ENCODE data around the gene AKT2. TPM values are rescaled to one million over a fixed set of nuclear protein-coding genes. Genes with fewer than 3 reads are reported as not detected.
"Not testable (repeated sequence)": the region's sequence is repeated elsewhere in the genome, so short reads cannot be mapped to it uniquely, and the experiment has no call there.

AKT2 gene
- total RNA-seq (2014; rRNA removed; shearing (Covaris generic)), result 39.1 and 39.3 TPM in 2 replicates
- 141 and 272 TPM in 2 replicates for polyA plus RNA-seq (2014; cell fraction: nucleus; rRNA removed)

DNA sequence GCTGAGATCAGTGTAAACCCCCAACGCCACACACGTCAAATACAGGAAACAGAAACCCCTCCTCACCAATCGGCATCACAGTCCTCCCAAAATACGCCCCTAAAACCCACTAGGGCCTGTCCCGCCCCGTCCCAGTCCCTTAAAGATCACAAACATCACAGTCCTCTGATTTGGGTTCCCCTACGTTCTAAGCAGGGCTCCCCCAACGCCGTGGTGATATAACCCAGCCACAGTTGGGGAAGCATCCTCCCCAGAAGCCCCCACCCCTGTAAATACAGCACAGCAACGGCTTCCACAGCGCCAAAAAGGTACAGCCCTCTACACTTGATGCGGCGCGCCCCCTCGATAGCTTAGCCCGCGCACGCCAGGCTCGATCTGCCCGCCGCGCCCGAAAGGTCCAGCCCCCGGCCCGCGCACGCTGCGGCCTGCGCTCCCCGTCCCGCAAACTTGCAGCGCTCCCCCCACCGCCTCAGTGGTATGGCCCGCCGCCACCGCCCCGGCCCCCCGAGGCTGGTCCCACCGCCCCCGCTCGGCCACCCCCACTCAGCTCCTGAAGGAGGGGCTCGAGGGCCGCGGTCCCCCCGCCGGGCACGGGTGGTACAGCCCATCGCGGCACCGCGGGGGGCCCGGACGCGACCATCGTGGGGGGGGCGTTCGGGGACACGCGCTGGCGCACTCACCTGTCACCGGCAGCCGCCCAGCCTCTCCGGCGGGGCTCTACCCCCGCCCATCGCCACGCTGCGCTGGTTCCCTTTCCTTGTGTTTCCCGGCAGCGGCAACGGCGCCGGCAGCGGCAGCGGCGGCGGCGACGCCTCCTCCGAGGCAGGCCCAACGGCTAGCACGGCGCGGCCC, at the start of gene AKT2:
Gene AKT2 (minus strand): TSS at position 845 of the 852 bp plus-strand sequence. CDS start 20,078 bp downstream, outside the sequence.
- no peak for DNase-seq (ENCODE audit: extremely low read depth, low read depth)

DNA sequence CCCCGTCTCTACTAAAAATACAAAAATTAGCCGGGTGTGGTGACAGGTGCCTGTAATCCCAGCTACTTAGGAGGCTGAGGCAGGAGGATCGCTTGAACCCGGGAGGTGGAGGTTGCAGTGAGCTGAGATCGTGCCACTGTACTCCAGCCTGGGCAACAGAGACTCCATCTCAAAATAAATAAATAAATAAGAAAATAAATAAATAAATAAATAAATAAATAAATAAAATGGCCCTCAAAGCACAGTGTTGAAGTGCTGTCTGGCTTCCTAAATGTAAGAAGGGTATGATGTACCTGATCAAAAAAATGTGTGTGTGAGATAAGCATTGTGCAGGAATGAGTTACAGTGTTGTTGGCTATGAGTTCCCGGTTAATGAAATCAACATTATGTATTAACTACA, 47.9 kb upstream of the AKT2 start:
- not testable (repeated sequence) for DNase-seq (ENCODE audit: extremely low read depth, low read depth)

DNA sequence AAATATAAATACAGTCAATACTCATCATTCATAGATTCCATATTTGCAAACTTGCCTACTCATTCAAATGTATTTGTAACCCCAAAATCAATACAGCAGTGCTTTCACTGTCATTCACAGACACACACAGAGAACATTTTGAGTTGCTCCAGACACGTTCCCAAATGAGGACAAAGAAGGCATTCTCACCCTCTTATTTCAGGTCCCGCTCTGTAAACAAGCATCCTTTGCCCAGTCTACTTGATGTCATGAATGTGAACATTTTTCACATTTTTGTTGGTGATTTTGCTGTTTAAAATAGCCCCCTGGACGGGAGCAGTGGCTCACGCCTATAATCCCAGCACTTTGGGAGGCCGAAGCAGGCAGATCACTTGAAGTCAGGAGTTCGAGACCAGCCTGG, 47.5 kb upstream of the AKT2 start:
- no peak for DNase-seq (ENCODE audit: extremely low read depth, low read depth)

DNA sequence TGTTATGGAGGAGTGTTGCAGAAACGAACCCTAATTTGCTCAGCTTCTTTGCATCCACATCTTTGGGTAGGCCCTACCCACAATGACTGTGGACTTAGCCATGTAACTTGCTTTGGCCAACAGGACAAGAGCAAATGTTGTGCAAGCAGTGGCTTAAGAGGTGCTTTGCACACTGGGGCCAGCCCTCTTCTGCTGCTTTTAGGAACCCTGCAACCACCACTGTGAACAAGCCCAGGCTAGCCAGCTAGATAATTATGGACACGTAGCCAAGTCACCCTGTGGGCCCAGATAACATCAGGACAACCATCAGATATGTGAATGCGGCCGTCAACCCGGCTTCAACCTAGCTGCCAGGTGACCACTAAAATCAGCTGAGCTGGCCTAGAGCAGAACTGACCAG, 45.9 kb upstream of the AKT2 start:
- no peak for DNase-seq (ENCODE audit: extremely low read depth, low read depth)

DNA sequence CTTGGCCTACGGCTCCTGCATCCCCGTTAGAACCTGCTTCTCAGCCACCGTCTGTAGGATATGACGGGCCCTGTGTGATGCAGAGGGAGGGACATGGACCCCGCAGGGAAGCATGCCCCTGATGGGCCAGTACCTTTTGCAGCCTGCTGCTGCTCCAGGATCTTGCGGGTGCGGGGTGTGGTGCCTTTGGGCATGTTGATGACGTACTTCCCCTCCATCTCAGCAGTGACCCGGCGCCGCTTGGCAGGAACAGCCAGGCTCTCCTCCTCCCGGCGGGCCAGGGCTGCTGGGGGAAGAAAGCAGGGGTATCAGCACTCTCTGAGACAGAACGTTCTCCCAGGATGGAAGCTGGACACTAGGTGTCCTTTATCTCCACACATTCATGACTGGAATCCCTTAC, 41.1 kb upstream of the AKT2 start:
- DNase-seq (ENCODE audit: extremely low read depth, low read depth), result no peak

DNA sequence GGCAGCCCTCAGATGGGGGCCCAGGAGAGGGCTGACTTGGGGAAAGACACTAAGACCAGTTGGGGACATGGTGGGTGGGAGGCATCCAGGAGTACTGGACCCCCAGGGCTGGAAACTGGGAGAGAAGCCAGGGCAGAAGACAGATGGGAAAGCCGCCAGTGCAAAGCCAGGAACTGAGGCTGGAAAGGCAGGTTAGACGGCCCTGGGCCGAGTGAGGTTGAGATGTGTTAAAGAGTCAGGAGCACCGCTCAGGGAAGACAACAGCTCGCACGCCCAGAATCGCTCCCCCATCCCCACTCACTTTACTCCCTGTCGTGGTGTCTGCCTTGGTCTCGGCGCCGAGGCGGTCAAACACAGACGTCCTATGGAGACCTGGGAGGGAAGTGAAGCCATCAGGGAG, 38.6 kb upstream of the AKT2 start:
- DNase-seq (ENCODE audit: extremely low read depth, low read depth), result no peak

DNA sequence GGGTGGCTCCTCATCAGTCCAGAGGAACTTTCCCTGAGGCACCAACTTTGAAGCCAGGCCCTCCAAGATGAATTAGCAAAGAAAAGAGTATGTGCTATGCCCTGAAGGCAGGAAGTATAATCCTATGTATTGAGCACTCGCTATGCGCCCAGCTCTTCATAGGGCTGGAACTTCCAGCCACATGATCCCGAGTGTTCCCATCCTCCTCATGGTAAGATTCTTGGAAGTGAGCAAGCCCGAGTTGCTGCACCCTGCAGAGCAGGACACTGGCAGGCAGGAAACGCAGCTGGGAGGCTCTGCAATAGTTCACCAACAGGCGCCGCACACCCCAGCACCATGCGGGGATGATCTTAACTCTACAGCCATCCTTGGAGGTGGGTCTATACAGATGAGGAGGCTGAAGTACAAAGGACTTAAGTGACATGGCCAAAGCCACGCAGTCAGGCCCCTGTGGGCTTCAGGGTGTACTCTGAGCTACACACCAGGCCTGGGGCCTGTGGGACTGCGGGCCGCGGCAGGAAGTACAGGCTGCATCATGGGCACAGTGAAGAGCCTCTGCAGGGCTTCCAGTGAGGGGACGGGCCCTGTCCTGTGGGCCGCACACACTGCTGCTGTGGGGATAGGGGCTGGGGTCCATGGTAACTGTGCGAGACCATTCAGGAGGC, 37.9 kb upstream of the AKT2 start:
- no peak for DNase-seq (ENCODE audit: extremely low read depth, low read depth)

DNA sequence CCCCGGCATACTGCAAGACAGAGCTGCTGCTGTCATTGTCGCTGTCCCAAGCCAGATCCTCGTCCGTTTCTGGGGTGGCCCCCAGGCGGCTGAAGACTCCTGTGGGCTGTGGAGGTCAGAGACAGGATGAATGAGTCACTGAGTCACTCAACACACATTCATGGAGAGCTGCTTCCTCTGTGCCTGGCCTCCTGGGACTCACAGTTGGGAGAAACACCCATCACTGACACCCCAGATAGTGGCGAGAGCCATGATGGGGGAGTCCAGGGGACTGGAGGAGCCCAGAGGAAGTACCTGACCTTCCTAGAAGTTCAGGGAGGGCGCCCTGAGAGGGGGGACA, 37.1 kb upstream of the AKT2 start:
- no peak for DNase-seq (ENCODE audit: extremely low read depth, low read depth)

DNA sequence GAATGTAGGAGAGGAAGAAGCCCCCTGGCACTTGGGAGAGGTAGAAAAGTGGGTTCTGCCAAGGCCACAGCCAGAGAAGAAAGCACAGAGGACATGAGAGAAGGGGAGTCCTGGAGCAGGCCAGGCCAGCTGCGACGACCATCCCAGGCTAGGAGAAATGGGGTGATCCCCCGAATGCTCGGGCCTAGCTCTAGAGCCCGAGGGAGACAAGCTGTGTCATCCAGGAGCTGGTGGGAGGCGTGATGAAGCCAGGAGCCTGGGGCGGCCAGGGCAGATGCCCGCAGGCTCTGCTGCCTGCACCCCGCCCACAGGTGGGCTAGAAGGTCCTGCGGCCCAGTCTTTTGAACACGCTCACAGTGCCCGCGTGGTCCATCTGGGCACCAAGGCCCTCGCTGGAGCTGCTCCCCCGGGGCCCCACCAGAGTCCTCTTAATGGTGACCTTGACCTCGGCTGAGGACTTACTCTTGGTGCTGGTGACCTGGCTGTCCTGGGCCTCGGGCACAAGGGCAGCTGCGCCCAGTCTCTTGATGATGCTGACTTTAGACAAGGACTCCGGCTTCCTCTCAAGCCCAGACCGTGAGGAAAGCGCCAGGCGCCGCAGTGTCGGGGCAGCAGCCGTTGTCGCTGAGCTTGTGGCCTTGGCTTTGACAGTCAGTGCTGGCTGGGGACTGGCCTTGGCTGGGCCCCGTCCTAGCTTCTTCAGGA, 36.6 kb upstream of the AKT2 start:
- DNase-seq (ENCODE audit: extremely low read depth, low read depth), result no peak

DNA sequence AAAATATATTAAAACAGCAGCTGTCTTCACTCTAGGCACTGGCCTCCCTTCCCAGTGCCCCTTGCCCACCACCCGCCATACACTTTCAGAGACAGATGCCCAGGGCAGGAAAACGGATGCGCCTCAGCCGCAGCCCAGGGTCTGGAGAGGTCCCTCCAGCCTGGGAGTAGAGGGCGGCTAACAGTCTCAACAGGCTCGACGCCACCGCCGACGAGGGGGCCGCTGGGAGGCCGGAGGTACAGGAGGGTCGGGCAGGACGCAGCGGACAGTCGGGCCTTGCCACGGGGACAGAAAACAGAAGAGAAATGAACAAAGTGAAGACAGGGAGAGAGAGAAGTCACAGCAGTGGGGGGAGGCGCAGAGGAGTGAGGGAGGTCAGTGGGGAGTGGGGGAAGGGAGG, 35.9 kb upstream of the AKT2 start:
- DNase-seq (ENCODE audit: extremely low read depth, low read depth), result no peak

DNA sequence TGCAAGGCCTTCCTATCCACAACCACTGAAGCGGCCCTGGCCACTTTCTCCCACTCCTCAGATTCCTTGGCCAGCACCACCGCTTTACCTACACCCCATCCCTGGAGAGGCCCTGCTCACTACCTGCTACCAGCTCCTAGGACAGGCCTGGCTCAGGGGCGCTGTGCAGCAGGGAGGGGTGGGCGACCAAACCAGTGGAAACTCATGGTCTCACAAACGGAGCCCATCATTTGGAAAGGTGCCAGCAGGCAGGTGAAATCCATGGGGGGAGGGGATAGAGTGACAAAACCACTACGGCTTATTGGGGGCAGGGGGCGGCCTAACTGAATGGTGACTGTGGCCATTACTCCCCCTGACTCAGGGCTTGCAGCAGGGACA, 35.4 kb upstream of the AKT2 start:
- no peak for DNase-seq (ENCODE audit: extremely low read depth, low read depth)

DNA sequence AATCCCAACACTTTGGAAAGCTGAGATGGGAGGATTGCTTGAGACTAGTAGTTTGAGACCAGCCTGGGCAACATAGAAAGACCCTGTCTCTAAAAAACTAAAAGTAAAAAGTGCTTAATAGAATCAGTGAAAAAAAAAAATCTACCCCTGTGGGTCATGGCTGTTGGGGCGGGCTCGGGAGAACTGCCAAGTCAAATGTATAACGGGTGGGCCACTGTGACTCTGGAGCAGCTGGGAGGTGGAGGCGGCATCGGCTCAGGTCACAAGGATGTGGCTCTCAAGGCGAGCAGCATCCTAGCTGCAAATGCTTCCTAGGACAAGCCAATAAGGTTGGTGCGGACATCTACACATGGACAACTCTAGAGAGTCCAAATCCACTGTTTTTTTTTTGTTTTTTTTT, 32.2 kb upstream of the AKT2 start:
- no peak for DNase-seq (ENCODE audit: extremely low read depth, low read depth)

DNA sequence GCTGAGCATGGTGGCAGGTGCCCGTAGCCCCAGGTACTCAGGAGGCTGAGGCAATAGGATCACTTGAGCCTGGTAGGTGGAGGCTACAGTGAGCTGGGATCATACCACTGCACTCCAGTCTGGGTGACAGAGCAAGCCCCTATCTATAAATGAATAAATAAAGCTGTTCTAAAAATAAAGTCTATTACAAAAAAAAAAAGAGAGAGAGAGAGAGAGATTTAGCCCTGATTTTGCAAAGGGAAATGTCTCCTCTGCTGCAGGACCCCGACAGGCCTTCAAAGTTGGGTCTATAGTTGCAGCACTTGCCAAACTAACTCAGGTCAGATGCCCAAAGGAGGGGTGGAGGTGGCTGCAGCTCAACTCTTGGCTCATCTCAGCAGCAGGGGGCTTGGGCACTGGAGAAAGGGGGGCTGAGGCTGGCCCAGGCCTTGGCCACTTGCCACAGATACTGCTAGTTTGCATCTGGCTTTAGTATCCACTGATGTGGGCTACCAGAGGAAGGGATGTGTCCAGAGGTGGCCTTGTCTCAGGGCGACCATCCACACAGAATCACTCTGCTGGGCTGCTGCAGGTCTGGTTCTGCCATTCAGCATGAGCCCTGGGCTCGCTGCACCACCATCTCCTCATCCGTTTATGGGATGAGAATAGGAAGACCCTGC, 30.8 kb upstream of the AKT2 start:
- DNase-seq (ENCODE audit: extremely low read depth, low read depth), result no peak

DNA sequence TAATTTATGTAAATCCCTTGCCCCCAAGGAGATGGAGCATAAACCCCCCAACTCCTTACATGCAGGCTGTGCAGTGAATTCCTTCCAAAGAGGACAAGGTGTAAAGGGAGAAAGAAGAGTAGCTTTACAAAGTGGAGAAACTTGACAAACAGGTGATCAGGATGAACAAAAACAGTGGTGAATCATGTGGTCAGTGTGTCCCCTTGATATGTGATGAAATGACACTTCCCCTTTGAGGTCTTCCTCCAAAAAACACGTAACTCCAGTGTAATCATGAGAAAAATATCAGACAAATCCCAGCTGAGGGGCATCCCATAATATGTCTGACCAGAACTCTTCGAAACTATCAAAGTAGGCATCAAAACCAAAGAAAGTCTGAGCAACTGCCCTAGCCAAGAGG, 29.5 kb upstream of the AKT2 start:
- DNase-seq (ENCODE audit: extremely low read depth, low read depth), result no peak

DNA sequence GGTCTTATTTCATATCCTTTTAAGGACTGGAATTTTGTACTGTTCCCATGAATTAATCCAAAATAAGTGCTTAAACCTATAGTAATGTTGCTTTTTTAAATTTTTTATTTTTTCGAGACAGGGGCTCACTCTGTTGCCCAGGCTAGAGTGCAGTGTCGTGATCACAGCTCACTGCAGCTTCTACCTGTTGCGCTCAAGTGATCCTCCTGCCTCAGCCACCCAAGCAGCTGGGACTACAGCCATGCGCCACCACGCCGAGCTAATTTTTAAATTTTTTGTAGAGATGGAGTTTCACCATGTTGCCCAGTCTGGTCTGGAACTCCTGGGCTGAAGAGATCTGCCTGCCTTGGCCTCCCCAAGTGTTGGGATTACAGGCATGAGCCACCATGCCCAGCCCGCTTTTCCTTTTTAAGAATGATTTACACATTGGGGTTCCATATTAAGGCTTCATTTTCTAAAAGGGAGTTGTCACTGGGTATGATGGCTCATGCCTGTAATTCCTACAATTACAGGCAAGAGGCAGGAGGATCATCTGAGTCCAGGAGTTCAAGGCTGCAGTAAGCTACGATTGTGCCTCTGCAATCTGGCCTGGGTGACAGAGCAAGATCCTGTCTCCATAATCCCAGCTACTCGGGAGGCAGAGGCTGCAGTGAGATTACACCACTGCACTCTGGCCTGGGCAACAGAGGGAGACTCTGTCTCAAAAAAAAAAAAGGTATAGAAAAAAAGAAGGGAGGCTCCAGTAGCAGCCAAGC, 28.3 kb upstream of the AKT2 start:
- no peak for DNase-seq (ENCODE audit: extremely low read depth, low read depth)

DNA sequence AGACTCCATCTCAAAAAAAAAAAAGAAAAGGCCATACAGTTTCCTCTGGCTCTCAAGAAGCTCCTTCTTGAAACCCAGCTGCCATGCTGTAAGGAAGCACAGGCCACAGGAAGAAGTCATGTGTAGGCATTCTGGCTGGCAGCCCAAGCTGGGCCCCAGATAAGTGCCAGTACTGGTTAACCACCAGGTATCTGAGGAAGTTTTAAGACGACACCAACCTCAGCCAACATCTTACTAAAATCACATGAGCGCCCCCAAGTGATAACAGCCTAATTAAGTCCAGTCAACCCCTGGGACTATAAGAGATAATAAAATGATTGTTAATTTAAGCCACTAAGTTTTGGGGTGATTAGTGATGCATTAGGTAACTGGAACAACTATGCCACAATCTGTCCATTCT, 27.4 kb upstream of the AKT2 start:
- no peak for DNase-seq (ENCODE audit: extremely low read depth, low read depth)

DNA sequence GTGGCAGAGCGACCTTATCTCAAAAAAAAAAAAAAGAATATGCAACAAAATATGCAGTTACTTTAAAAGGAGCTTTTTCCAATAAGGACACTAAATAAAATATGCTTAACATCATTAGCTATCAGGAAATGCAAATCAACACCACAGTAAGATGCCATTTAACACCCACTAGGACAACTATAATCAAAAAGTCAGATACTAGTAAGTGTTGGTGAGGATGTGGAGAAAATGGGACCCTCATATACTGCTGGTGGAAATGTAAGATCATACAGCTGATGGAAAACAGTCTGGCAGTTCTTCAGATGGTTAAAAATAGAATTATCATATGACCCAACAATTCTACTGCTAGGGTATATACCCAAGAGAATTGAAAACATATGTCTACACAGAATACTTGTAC, 24.5 kb upstream of the AKT2 start:
- no peak for DNase-seq (ENCODE audit: extremely low read depth, low read depth)

DNA sequence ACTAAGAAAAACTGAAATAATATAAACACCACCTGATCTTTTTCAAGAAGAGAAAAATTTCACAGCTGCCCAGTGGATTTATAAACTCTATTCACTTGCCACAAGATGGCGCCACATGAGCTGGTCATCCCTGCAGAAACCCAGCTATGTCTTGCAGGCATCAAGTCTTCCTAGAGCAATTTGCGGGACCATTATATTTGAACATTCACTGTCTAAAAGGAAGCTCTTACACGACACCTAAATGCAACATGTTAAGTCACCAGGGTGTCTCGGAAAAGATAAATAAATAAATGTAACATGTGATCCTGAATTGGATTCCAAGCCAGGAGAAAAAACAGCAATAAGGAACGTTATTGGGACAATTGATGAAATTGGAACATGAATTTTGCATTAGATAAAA, 20.3 kb upstream of the AKT2 start:
- peak; percentile 76 for DNase-seq (ENCODE audit: extremely low read depth, low read depth)

DNA sequence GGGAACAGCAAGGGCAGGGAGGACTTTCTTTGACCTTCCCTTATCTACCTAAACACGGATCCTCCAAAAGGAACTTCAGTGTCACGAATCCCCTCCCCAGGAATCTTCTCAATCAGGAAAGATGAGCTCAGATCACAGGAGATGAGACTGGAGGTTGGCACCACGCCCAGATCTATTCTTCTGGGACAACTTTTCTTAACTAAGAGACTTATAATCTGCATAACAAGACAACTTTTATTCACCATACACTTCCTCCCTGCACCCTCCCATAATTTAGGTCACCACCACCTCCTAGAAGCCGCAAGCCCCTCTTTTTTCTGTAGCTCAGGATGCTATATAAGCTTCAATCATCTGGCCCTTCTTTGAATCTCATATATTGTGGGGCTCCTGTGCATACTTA, 19.2 kb upstream of the AKT2 start:
- DNase-seq (ENCODE audit: extremely low read depth, low read depth), result no peak

DNA sequence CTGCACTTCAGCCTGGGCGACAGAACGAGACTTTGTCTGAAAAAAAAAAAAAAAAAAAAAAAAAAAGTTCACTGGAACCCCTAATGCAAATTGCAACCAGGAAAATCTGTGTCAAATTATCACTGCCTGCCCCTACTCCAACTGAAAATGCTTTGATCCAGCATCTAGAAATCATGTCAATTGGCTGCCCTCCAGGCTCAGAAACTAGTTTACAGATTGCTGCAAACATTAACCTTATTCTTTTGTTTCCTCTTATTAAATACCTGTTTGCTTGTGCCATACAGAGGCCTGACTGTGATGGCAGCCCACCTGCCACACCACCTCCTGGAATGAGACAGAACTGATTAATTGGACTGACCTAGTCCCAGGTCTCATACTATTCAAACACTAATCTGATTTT, 18.6 kb upstream of the AKT2 start:
- DNase-seq (ENCODE audit: extremely low read depth, low read depth), result no peak

All from NCI-H460 (cell line).